K562 (cell line): ENCODE measurements around the gene GPS2. TPM values are rescaled to one million over a fixed set of nuclear protein-coding genes. Genes with fewer than 3 reads are reported as not detected.

Experiments used
- CREB1 ChIP-seq, 2 experiments: sonication (generic) in 1 of 2; formaldehyde crosslinking in 1 of 2; IDR thresholded peaks; 2 replicates each; pipeline versions ENCODE4 v1.6.1 to v1.8.0; 2012 to 2022; ENCODE audit warnings: inconsistent platforms in 1 of 2, mild to moderate bottlenecking in 1 of 2, missing genetic modification reagents in 1 of 2, moderate library complexity in 1 of 2
- ELF1 ChIP-seq: fragments of 200-800 bp; sonication (Bioruptor generic); IDR thresholded peaks from 2 replicates; pipeline ENCODE4 v1.6.1; 2016; ENCODE audit warnings: missing genetic modification characterization, missing compliant biosample characterization
- RBM39 ChIP-seq: fragments of 200-400 bp; formaldehyde crosslinking; optimal IDR thresholded peaks from 2 replicates; pipeline ENCODE3; 2018; ENCODE audit warnings: low read depth, low read length
- RNF2 ChIP-seq: sonication (generic); IDR thresholded peaks from 2 replicates; pipeline ENCODE4 v1.6.1; 2016
- ZNF124 ChIP-seq: sonication (generic); formaldehyde crosslinking; IDR thresholded peaks from 2 replicates; pipeline ENCODE4 v1.8.1; 2022; ENCODE audit warnings: missing genetic modification reagents
- ZNF224 ChIP-seq: sonication (generic); formaldehyde crosslinking; IDR thresholded peaks from 2 replicates; pipeline ENCODE4 v1.8.0; 2022; ENCODE audit warnings: mild to moderate bottlenecking, missing genetic modification reagents
- ZZZ3 ChIP-seq: fragments of 450-650 bp; IDR thresholded peaks from 2 replicates; pipeline ENCODE4 v1.6.1; 2016; ENCODE audit warnings: antibody characterized with exemption, mild to moderate bottlenecking, moderate library complexity
- polyA plus RNA-seq, 8 experiments: library from polyadenylated mRNA; depleted of rRNA in 4 of 8; stranded (reverse) in 5 of 8; unstranded in 3 of 8; fragments of >200 nt; fragmentation: Nextera tagmentation in 2 of 8; fragmentation: Illumina TruSeq in 1 of 8; extraction: Ambion mirVana in 2 of 8; extraction: Trizol in 1 of 8; gene quantifications; 2 replicates each; pipeline versions ENCODE4 v1.2.1 to v1.2.3, GENCODE V29; 2011 to 2014; ENCODE audit warnings: inconsistent platforms in 1 of 8, missing spikeins in 1 of 8
- total RNA-seq, 7 experiments: library from RNA; depleted of rRNA in 6 of 7; stranded (reverse); fragments of >200 nt in 6 of 7; fragmentation: Illumina TruSeq in 2 of 7; extraction: Trizol in 2 of 7; gene quantifications; 2 replicates each; pipeline versions ENCODE4 v1.2.1 to v1.2.3, GENCODE V29; 2011 to 2021; ENCODE audit warnings: low replicate concordance in 1 of 7
- TF ChIP-seq, protein P1 (sequence below), 2 experiments: fragments of 450-650 bp in 1 of 2; IDR thresholded peaks; 2 replicates each; pipeline ENCODE4 v1.6.1; 2011 to 2017; ENCODE audit warnings: low read depth in 2 of 2, antibody characterized with exemption in 1 of 2, borderline replicate concordance in 1 of 2, low read length in 1 of 2, mild to moderate bottlenecking in 1 of 2, mixed read lengths in 1 of 2; ENCODE audit not compliant: control insufficient read depth in 1 of 2
- TF ChIP-seq, protein P2 (sequence below): fragments of 250-450 bp; sonication (Bioruptor Pico); IDR thresholded peaks from 2 replicates; pipeline ENCODE4 v1.5.0; 2021; ENCODE audit warnings: mild to moderate bottlenecking, borderline replicate concordance
- TF ChIP-seq, protein P3 (sequence below): fragments of 250-450 bp; sonication (Bioruptor Pico); IDR thresholded peaks from 2 replicates; pipeline ENCODE4 v1.5.0; 2022; ENCODE audit warnings: mild to moderate bottlenecking
- TF ChIP-seq, protein P4 (sequence below): IDR thresholded peaks from 3 replicates; pipeline ENCODE4 v1.6.1; 2011; ENCODE audit warnings: borderline replicate concordance, mild to moderate bottlenecking; ENCODE audit not compliant: insufficient read length, insufficient read depth
- TF ChIP-seq, protein P5 (sequence below), 2 experiments: fragments of 450-650 bp; IDR thresholded peaks; 2 replicates each; pipeline ENCODE4 v1.6.1; 2016
- TF ChIP-seq, protein P6 (sequence below): fragments of 250-450 bp; sonication (Bioruptor Pico); IDR thresholded peaks from 2 replicates; pipeline ENCODE4 v1.5.0; 2021

Gene GPS2
- total and polyA plus RNA-seq, 9 of the 15 experiments (the other 6 are each of a cell fraction or from before 2014, with no cell fraction given): 18.3 to 75.7 (median 37.0) TPM

DNA sequence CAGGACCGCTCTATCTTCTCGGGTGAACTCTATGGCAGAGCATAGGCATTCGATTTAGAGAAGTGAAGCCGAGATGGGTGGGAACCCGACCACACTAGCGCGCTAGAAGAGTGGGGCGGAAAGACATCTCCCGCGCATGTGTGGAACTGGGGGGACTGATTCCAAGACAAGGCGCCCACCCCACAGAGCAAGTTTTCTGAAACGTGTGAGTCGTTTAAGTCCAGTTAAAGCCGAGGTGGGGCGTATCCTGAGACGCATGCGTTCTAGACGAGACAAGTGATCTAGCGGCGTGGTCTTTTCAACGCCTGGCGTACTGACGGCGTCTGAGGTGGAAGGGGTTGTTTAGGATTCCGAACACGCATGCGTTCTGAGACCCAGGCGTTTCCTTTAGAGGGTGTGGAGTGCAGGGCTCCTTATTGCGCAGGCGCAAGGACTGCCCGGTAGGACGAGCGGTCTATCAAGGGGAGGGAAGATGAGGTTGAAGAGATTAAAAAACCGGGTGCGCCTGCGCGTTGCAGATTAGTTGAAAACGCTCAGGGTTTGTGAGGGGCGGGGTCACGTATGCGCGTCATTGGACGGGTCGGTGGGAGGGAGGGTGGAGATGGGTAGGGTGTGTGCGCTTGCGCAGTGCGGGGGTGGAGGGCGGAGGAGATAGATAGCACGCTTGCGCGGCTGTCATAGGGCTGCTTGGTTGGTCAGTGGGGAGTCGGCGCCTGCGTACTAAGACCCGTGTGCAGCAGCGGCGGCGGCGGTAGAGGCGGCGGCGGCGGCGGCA lies 8.1 kb downstream of the GPS2 start, which contains the start of gene EIF5A (continued):
- TF ChIP-seq, protein P1, sequence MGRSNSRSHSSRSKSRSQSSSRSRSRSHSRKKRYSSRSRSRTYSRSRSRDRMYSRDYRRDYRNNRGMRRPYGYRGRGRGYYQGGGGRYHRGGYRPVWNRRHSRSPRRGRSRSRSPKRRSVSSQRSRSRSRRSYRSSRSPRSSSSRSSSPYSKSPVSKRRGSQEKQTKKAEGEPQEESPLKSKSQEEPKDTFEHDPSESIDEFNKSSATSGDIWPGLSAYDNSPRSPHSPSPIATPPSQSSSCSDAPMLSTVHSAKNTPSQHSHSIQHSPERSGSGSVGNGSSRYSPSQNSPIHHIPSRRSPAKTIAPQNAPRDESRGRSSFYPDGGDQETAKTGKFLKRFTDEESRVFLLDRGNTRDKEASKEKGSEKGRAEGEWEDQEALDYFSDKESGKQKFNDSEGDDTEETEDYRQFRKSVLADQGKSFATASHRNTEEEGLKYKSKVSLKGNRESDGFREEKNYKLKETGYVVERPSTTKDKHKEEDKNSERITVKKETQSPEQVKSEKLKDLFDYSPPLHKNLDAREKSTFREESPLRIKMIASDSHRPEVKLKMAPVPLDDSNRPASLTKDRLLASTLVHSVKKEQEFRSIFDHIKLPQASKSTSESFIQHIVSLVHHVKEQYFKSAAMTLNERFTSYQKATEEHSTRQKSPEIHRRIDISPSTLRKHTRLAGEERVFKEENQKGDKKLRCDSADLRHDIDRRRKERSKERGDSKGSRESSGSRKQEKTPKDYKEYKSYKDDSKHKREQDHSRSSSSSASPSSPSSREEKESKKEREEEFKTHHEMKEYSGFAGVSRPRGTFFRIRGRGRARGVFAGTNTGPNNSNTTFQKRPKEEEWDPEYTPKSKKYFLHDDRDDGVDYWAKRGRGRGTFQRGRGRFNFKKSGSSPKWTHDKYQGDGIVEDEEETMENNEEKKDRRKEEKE (IDR thresholded peaks at IDR 0.05; ENCODE audit: borderline replicate concordance in 1 of 2, control insufficient read depth in 1 of 2, low read depth in 2 of 2, low read length in 1 of 2): no peak
- TF ChIP-seq, protein P2, sequence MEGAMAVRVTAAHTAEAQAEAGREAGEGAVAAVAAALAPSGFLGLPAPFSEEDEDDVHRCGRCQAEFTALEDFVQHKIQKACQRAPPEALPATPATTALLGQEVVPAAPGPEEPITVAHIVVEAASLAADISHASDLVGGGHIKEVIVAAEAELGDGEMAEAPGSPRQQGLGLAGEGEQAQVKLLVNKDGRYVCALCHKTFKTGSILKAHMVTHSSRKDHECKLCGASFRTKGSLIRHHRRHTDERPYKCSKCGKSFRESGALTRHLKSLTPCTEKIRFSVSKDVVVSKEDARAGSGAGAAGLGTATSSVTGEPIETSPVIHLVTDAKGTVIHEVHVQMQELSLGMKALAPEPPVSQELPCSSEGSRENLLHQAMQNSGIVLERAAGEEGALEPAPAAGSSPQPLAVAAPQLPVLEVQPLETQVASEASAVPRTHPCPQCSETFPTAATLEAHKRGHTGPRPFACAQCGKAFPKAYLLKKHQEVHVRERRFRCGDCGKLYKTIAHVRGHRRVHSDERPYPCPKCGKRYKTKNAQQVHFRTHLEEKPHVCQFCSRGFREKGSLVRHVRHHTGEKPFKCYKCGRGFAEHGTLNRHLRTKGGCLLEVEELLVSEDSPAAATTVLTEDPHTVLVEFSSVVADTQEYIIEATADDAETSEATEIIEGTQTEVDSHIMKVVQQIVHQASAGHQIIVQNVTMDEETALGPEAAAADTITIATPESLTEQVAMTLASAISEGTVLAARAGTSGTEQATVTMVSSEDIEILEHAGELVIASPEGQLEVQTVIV (CRISPR knock-in tag): no peak
- peak; percentile 69; the same call in 1 of the 2 replicates for TF ChIP-seq CREB1 (IDR thresholded peaks at IDR 0.05)
- TF ChIP-seq CREB1 (CRISPR knock-in tag; IDR thresholded peaks at IDR 0.05): peak; percentile 71; the same call in 1 of the 2 replicates
- TF ChIP-seq ZZZ3: no peak
- TF ChIP-seq, protein P3, sequence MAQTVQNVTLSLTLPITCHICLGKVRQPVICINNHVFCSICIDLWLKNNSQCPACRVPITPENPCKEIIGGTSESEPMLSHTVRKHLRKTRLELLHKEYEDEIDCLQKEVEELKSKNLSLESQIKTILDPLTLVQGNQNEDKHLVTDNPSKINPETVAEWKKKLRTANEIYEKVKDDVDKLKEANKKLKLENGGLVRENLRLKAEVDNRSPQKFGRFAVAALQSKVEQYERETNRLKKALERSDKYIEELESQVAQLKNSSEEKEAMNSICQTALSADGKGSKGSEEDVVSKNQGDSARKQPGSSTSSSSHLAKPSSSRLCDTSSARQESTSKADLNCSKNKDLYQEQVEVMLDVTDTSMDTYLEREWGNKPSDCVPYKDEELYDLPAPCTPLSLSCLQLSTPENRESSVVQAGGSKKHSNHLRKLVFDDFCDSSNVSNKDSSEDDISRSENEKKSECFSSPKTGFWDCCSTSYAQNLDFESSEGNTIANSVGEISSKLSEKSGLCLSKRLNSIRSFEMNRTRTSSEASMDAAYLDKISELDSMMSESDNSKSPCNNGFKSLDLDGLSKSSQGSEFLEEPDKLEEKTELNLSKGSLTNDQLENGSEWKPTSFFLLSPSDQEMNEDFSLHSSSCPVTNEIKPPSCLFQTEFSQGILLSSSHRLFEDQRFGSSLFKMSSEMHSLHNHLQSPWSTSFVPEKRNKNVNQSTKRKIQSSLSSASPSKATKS: no peak
- no peak for TF ChIP-seq ZNF124
- TF ChIP-seq, protein P4, sequence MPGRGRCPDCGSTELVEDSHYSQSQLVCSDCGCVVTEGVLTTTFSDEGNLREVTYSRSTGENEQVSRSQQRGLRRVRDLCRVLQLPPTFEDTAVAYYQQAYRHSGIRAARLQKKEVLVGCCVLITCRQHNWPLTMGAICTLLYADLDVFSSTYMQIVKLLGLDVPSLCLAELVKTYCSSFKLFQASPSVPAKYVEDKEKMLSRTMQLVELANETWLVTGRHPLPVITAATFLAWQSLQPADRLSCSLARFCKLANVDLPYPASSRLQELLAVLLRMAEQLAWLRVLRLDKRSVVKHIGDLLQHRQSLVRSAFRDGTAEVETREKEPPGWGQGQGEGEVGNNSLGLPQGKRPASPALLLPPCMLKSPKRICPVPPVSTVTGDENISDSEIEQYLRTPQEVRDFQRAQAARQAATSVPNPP: no peak
- TF ChIP-seq RNF2: no peak
- TF ChIP-seq ELF1: no peak
- TF ChIP-seq, protein P5, sequence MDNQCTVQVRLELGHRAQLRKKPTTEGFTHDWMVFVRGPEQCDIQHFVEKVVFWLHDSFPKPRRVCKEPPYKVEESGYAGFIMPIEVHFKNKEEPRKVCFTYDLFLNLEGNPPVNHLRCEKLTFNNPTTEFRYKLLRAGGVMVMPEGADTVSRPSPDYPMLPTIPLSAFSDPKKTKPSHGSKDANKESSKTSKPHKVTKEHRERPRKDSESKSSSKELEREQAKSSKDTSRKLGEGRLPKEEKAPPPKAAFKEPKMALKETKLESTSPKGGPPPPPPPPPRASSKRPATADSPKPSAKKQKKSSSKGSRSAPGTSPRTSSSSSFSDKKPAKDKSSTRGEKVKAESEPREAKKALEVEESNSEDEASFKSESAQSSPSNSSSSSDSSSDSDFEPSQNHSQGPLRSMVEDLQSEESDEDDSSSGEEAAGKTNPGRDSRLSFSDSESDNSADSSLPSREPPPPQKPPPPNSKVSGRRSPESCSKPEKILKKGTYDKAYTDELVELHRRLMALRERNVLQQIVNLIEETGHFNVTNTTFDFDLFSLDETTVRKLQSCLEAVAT (IDR thresholded peaks at IDR 0.05): peak in 1 of 2 experiments; percentile 96; a peak in 2 of 4 replicates
- TF ChIP-seq RBM39: no peak
- no peak for TF ChIP-seq ZNF224 (CRISPR knock-in tag)
- TF ChIP-seq, protein P6, sequence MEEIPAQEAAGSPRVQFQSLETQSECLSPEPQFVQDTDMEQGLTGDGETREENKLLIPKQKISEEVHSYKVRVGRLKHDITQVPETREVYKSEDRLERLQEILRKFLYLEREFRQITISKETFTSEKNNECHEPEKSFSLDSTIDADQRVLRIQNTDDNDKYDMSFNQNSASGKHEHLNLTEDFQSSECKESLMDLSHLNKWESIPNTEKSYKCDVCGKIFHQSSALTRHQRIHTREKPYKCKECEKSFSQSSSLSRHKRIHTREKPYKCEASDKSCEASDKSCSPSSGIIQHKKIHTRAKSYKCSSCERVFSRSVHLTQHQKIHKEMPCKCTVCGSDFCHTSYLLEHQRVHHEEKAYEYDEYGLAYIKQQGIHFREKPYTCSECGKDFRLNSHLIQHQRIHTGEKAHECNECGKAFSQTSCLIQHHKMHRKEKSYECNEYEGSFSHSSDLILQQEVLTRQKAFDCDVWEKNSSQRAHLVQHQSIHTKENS (CRISPR knock-in tag): no peak
